H1 (cell line): ENCODE results near the gene POLE3. TPM values are rescaled to one million over a fixed set of nuclear protein-coding genes. Genes with fewer than 3 reads are reported as not detected.

Experiments used
- CTCF ChIA-PET: fragments of 300-600 bp; sonication (Branson Sonifier 250); formaldehyde crosslinking; loops from one replicate; lab custom pipeline; 2021; ENCODE audit not compliant: partially characterized antibody; lab: Charles Lee
- POLR2A ChIA-PET: fragments of 300-600 bp; sonication (Branson Sonifier 250); formaldehyde crosslinking; loops from one replicate; lab custom pipeline; 2021; ENCODE audit warnings: inconsistent platforms; ENCODE audit not compliant: partially characterized antibody; lab: Charles Lee
- DNase-seq, 2 experiments: peaks; one replicate each; pipeline versions ENCODE4 v3.0.0 to v3.0.0-alpha.2; 2010 to 2022; ENCODE audit warnings: low spot score in 2 of 2, low read depth in 1 of 2, mixed read lengths in 1 of 2
- FAIRE-seq: peaks from 2 replicates; lab custom pipeline; 2011; peaks lifted over from hg19 to GRCh38; lab: Jason Lieb, UNC
- H2AFZ ChIP-seq: 2 replicates; pipeline ENCODE4 v1.8.1; 2012; ENCODE audit warnings: low read length, inconsistent platforms
- H2AK5ac ChIP-seq: 2 replicates; pipeline ENCODE4 v1.6.1; 2013; ENCODE audit warnings: low read depth, low read length
- H2BK120ac ChIP-seq: replicated peaks from 2 replicates; pipeline ENCODE3; 2013; ENCODE audit warnings: low read depth, low read length, inconsistent platforms
- H2BK12ac ChIP-seq: 2 replicates; pipeline ENCODE4 v1.6.1; 2013; ENCODE audit warnings: low read depth, low read length
- H2BK15ac ChIP-seq: 2 replicates; pipeline ENCODE4 v1.6.1; 2013; ENCODE audit warnings: low read length
- H2BK20ac ChIP-seq: 2 replicates; pipeline ENCODE4 v1.6.1; 2013; ENCODE audit warnings: low read length
- H2BK5ac ChIP-seq: 2 replicates; pipeline ENCODE4 v1.6.1; 2013; ENCODE audit warnings: low read depth, low read length
- H3K14ac ChIP-seq: 2 replicates; pipeline ENCODE4 v1.6.1; 2013; ENCODE audit warnings: inconsistent platforms; ENCODE audit not compliant: insufficient read length
- H3K18ac ChIP-seq: 2 replicates; pipeline ENCODE4 v1.6.1; 2013; ENCODE audit warnings: low read length; ENCODE audit errors: extremely low read depth
- H3K23ac ChIP-seq: 2 replicates; pipeline ENCODE4 v1.6.1; 2013; ENCODE audit warnings: inconsistent platforms; ENCODE audit not compliant: insufficient read length
- H3K23me2 ChIP-seq: 2 replicates; pipeline ENCODE4 v1.6.1; 2013; ENCODE audit warnings: low read depth, low read length
- H3K27ac ChIP-seq: 2 replicates; pipeline ENCODE4 v1.6.1; 2011; ENCODE audit warnings: low read depth, low read length, inconsistent platforms
- H3K27me3 ChIP-seq, 4 experiments: replicated peaks in 1 of 4; 1 replicate in 1 of 4; 2 replicates in 3 of 4; pipeline versions ENCODE4 v1.6.1 to v1.8.1; 2011 to 2013; ENCODE audit warnings: low read length in 3 of 4, mild to moderate bottlenecking in 3 of 4, inconsistent platforms in 2 of 4, mixed read lengths in 2 of 4, moderate library complexity in 1 of 4; ENCODE audit not compliant: control insufficient read depth in 3 of 4, insufficient read depth in 3 of 4; ENCODE audit errors: extremely low read depth in 1 of 4
- H3K36me3 ChIP-seq, 4 experiments: 2 replicates each; pipeline versions ENCODE4 v1.6.1 to v1.8.1; 2011 to 2013; ENCODE audit warnings: mild to moderate bottlenecking in 4 of 4, low read length in 3 of 4, moderate library complexity in 2 of 4, control low read depth in 1 of 4, inconsistent platforms in 1 of 4; ENCODE audit not compliant: insufficient read depth in 4 of 4, control insufficient read depth in 2 of 4
- H3K4ac ChIP-seq: replicated peaks from 2 replicates; pipeline ENCODE3; 2013; ENCODE audit warnings: low read length, low read depth, mixed read lengths, inconsistent platforms; ENCODE audit not compliant: insufficient read length
- H3K4me1 ChIP-seq, 4 experiments: replicated peaks in 1 of 4; 1 replicate in 1 of 4; 2 replicates in 3 of 4; pipeline versions ENCODE4 v1.6.1 to v1.8.1; 2011 to 2013; ENCODE audit warnings: low read length in 3 of 4, inconsistent platforms in 2 of 4, mixed read lengths in 1 of 4; ENCODE audit not compliant: insufficient read depth in 4 of 4, control insufficient read depth in 3 of 4
- H3K4me2 ChIP-seq, 2 experiments: 2 replicates each; pipeline versions ENCODE4 v1.6.1 to v1.8.1; 2011 to 2013; ENCODE audit warnings: low read depth in 2 of 2, low read length in 2 of 2, control low read depth in 1 of 2, inconsistent platforms in 1 of 2, mild to moderate bottlenecking in 1 of 2; ENCODE audit not compliant: insufficient read depth in 1 of 2
- H3K4me3 ChIP-seq, 4 experiments: fragments of 200-600, 300-600 bp in 1 of 4; sonication (generic), shearing (Covaris generic), sonication (Bioruptor Twin) in 1 of 4; 2 replicates each; pipeline versions ENCODE4 v1.5.1 to v1.8.1; 2011 to 2016; ENCODE audit warnings: low read length in 4 of 4, low read depth in 3 of 4, control low read depth in 2 of 4, inconsistent platforms in 2 of 4, mild to moderate bottlenecking in 2 of 4, mixed read lengths in 1 of 4, moderate library complexity in 1 of 4; ENCODE audit not compliant: insufficient read depth in 2 of 4; ENCODE audit errors: extremely low read depth in 1 of 4
- H3K56ac ChIP-seq: replicated peaks from 2 replicates; pipeline ENCODE3; 2013; ENCODE audit warnings: low read depth, mild to moderate bottlenecking, mixed read lengths, low read length, inconsistent platforms; ENCODE audit not compliant: insufficient read length
- H3K79me1 ChIP-seq: 2 replicates; pipeline ENCODE4 v1.6.1; 2013; ENCODE audit warnings: low read depth, low read length, control low read depth
- H3K79me2 ChIP-seq, 2 experiments: 2 replicates each; pipeline versions ENCODE4 v1.6.1 to v1.8.1; 2012 to 2013; ENCODE audit warnings: low read length in 2 of 2, mild to moderate bottlenecking in 2 of 2, inconsistent platforms in 1 of 2; ENCODE audit not compliant: insufficient read depth in 2 of 2, control insufficient read depth in 1 of 2
- H3K9ac ChIP-seq, 4 experiments: replicated peaks in 1 of 4; 1 replicate in 1 of 4; 2 replicates in 3 of 4; pipeline versions ENCODE4 v1.6.1 to v1.8.1; 2011 to 2013; ENCODE audit warnings: low read depth in 3 of 4, low read length in 3 of 4, control low read depth in 2 of 4, mild to moderate bottlenecking in 2 of 4, moderate library complexity in 2 of 4, inconsistent platforms in 1 of 4; ENCODE audit errors: extremely low read depth in 1 of 4
- H3K9me3 ChIP-seq, 2 experiments: 2 replicates each; pipeline versions ENCODE4 v1.6.1 to v1.8.1; 2012 to 2013; ENCODE audit warnings: mild to moderate bottlenecking in 2 of 2, moderate library complexity in 2 of 2, control low read depth in 1 of 2, inconsistent platforms in 1 of 2, low read depth in 1 of 2, low read length in 1 of 2, mixed read lengths in 1 of 2; ENCODE audit not compliant: insufficient read depth in 2 of 2
- H4K20me1 ChIP-seq, 2 experiments: replicated peaks in 1 of 2; 2 replicates each; pipeline versions ENCODE3 to v1.8.1; 2011 to 2013; ENCODE audit warnings: inconsistent platforms in 2 of 2, low read length in 2 of 2, mild to moderate bottlenecking in 1 of 2; ENCODE audit not compliant: insufficient read depth in 2 of 2, control insufficient read depth in 1 of 2
- H4K5ac ChIP-seq: 2 replicates; pipeline ENCODE4 v1.6.1; 2013; ENCODE audit warnings: low read length, low read depth, mixed read lengths, inconsistent platforms; ENCODE audit not compliant: insufficient read length
- H4K8ac ChIP-seq: 2 replicates; pipeline ENCODE4 v1.8.0; 2013; ENCODE audit warnings: mild to moderate bottlenecking, moderate library complexity, low read length, inconsistent platforms; ENCODE audit not compliant: insufficient read depth; ENCODE audit errors: extremely low read depth
- H4K91ac ChIP-seq: replicated peaks from 2 replicates; pipeline ENCODE3; 2013; ENCODE audit warnings: low read length, mixed read lengths, inconsistent platforms; ENCODE audit not compliant: insufficient read length
- ATF2 ChIP-seq: IDR thresholded peaks from 2 replicates; pipeline ENCODE4 v1.6.1; 2012; ENCODE audit warnings: low read length, inconsistent platforms
- BACH1 ChIP-seq: IDR thresholded peaks from 2 replicates; pipeline ENCODE4 v1.6.1; 2012; ENCODE audit warnings: low read length, improper control_type of control experiment
- CHD1 ChIP-seq: IDR thresholded peaks from 2 replicates; pipeline ENCODE4 v1.6.1; 2012; ENCODE audit warnings: low read depth, low read length, improper control_type of control experiment
- E2F6 ChIP-seq: IDR thresholded peaks from 2 replicates; pipeline ENCODE4 v1.6.1; 2012; ENCODE audit warnings: inconsistent platforms
- EGR1 ChIP-seq: IDR thresholded peaks from 2 replicates; pipeline ENCODE4 v1.6.1; 2011; ENCODE audit warnings: low read depth, low read length, borderline replicate concordance
- GTF2F1 ChIP-seq: IDR thresholded peaks from 2 replicates; pipeline ENCODE4 v1.6.1; 2012; ENCODE audit warnings: low read depth, low read length, improper control_type of control experiment, borderline replicate concordance
- HDAC2 ChIP-seq, 2 experiments: fragments of 300-600 bp in 1 of 2; sonication (generic) in 1 of 2; IDR thresholded peaks; 2 replicates each; pipeline ENCODE4 v1.6.1; 2011 to 2012; ENCODE audit warnings: low read depth in 2 of 2, low read length in 2 of 2, mild to moderate bottlenecking in 2 of 2, moderate library complexity in 2 of 2, borderline replicate concordance in 1 of 2, inconsistent platforms in 1 of 2
- TAF1 ChIP-seq: IDR thresholded peaks from 2 replicates; pipeline ENCODE4 v1.6.1; 2011; ENCODE audit warnings: mild to moderate bottlenecking, low read depth, low read length
- TEAD4 ChIP-seq: IDR thresholded peaks from 2 replicates; pipeline ENCODE4 v1.6.1; 2012; ENCODE audit warnings: low read depth, low read length, inconsistent platforms, mixed read lengths
- ZNF274 ChIP-seq: IDR thresholded peaks from 2 replicates; pipeline ENCODE4 v1.7.0; 2012; ENCODE audit warnings: low read length, borderline replicate concordance; ENCODE audit errors: extremely low read depth
- WGBS, 2 experiments: shearing (Covaris generic) in 1 of 2; methylation state at CpG; one replicate each; pipeline versions ENCODE4 v1.1.6 to v1.1.7; 2013 to 2015; ENCODE audit warnings: low lambda C conversion rate in 2 of 2, mixed read lengths in 2 of 2, inconsistent platforms in 1 of 2, low coverage in 1 of 2, missing lambda C conversion rate in 1 of 2; ENCODE audit not compliant: insufficient replicate concordance in 2 of 2, insufficient coverage in 1 of 2, insufficient read length in 1 of 2; ENCODE audit errors: extremely low coverage in 1 of 2, missing lambda C conversion rate in 1 of 2; 5-methylcytosine and 5-hydroxymethylcytosine counted together
- polyA plus RNA-seq, 7 experiments: library from polyadenylated mRNA; depleted of rRNA in 3 of 7; stranded (reverse) in 5 of 7; unstranded in 2 of 7; fragments of >200 nt in 5 of 7; fragments of 200-250 nt in 2 of 7; gene quantifications; 1 replicate in 5 of 7; 2 replicates in 1 of 7; 4 replicates in 1 of 7; pipeline versions ENCODE4 v1.2.1 to v1.2.3, GENCODE V29; 2011 to 2013; ENCODE audit warnings: missing spikeins in 2 of 7, mixed read lengths in 2 of 7
- total RNA-seq: library from RNA; stranded (reverse); fragmentation: NEBNext Ultra II Directional; extraction: Animal tissue kit (Norgen Biotek cat#: 25700); gene quantifications from 2 replicates; pipeline ENCODE4 v1.2.1, GENCODE V29; 2021

The POLE3 gene
- total and polyA plus RNA-seq, 2 of the 8 experiments (the other 6 are each of a cell fraction or from before 2014, with no cell fraction given): 52.7 to 77.3 TPM

GRCh38 chr9:113395000-113395861, 15.2 kb downstream of the POLE3 start:
- Histone ChIP-seq H2BK120ac (no peak overlapping the region), H2BK20ac (no peak overlapping the region), H2AK5ac (no peak overlapping the region), H4K5ac (no peak overlapping the region), H3K36me3 (peaks cover 0 to 4% (median 2%) of the 10 kb centered on the region in 4 experiments; a peak in 4 of 8 replicates), H3K4ac (no peak overlapping the region), H3K9me3 (no peaks in the 10 kb centered on the region), H3K4me3 (no peak overlapping the region), H3K56ac (no peak overlapping the region), H3K14ac (no peak overlapping the region), H2BK12ac (no peak overlapping the region), H2BK15ac (no peak overlapping the region), H4K8ac (no peak overlapping the region), H2BK5ac (no peak overlapping the region), H3K79me1 (no peaks in the 10 kb centered on the region; the same call in 1 of the 2 replicates), H3K27ac (no peak overlapping the region), H3K27me3 (no peaks in the 10 kb centered on the region), H2AFZ (no peak overlapping the region), H3K9ac (no peak overlapping the region), H3K18ac (no peak overlapping the region), H3K4me1 (no peaks in the 10 kb centered on the region; a peak in 1 of 7 replicates), H4K20me1 (peaks cover 0 to 2% of the 10 kb centered on the region in 2 experiments), H3K23ac (no peak overlapping the region), H4K91ac (no peak overlapping the region), H3K4me2 (no peak overlapping the region), H3K79me2 (no peaks in the 10 kb centered on the region), H3K23me2 (no peaks in the 10 kb centered on the region)
- FAIRE-seq (no peak), DNase-seq (no peak)
- 86% methylated on average over 9 of the region's 9 CpGs; no CpG with 5 or more reads in 1 of the 2 experiments for WGBS, 2 experiments
- CTCF ChIA-PET: interaction anchor here (0.7 to 1.1 kb wide), 5 partner anchors 11 to 193 kb away, joined by 3 read pairs; partner anchors contain the start of gene WDR31
- POLR2A ChIA-PET: no interaction called here
- TF ChIP-seq HDAC2 (IDR thresholded peaks at IDR 0.05; ENCODE audit: borderline replicate concordance in 1 of 2, low read depth in 2 of 2, low read length in 2 of 2) (no peak), EGR1 (no peak), ATF2 (no peak), TAF1 (no peak), BACH1 (no peak), CHD1 (no peak), E2F6 (no peak), TEAD4 (no peak), GTF2F1 (no peak), ZNF274 (no peak)
